ENCODE results near the gene PXMP2. TPM values are rescaled to one million over a fixed set of nuclear protein-coding genes. Genes with fewer than 3 reads are reported as not detected.

PXMP2 gene
- total RNA-seq (2014; rRNA removed; shearing (Covaris generic)), result 86.7 and 94.9 TPM in 2 replicates

DNA sequence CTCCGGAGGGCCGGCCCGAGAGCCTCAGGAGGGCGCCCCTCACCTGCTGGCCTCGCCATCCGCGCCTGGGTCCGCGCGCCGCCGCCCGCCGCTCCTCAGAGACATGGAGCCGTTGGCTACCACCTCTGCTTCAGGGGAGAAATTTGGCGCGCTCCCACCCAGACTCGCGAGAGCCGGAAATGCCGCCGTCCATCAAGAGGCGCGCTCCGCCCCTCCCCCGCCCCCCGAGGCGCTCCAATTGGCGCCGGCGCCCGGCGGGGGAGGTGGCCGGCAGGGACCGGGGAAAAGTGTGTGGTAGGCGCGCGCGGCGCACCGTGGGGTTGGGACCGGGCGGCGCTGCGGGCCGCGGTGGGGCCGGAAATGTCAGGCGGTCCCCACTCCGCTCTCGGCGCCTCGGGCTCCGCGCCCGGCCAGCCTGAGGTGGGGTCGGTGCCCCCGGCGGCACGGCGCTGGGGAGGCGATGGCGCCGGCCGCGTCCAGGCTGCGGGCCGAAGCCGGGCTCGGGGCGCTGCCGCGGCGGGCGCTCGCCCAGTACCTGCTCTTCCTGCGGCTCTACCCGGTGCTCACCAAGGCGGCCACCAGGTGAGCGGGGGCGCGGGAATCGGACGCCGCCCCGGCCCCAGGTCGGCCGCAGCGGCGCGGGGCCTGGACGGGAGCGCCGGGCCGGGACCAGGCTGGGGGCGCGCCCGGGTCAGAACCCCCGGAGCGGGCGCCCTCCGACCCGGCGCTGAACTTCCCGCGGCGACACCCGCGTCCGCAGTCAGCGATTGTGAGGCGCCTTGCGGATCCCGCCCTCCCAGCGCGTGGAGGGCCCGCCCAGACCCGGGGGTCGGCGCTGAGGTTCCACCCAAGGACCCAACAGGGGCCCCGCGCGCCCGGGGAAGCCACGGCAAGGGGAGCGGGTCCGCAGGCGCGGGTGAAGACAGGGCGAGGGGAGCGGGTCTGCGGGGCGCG, at the start of gene PXMP2, which contains the start of gene POLE:
Gene PXMP2, plus strand, starts transcription at position 377 of the 954 bp plus-strand sequence. Its CDS starts 84 bp downstream, at position 461.
Gene POLE, minus strand, starts transcription at position 132 of the 954 bp plus-strand sequence. Its CDS starts 27 bp downstream, at position 105.
- H3K4me1 ChIP-seq, result no peaks in the 10 kb centered on the region
- H3K36me3 ChIP-seq, result peaks cover 36% of the 10 kb centered on the region
- H3K27me3 ChIP-seq, result no peaks in the 10 kb centered on the region
- H3K4me3 ChIP-seq, result peak within 1 kb of the TSS; percentile 79
- H3K27ac ChIP-seq, result peak within 1 kb of the TSS; percentile 71
- DNase-seq, result peak; percentile 94 to 95
- peaks cover 8% of the 10 kb centered on the region; the same call in 1 of the 2 replicates for H3K9me3 ChIP-seq (replicated peaks)

DNA sequence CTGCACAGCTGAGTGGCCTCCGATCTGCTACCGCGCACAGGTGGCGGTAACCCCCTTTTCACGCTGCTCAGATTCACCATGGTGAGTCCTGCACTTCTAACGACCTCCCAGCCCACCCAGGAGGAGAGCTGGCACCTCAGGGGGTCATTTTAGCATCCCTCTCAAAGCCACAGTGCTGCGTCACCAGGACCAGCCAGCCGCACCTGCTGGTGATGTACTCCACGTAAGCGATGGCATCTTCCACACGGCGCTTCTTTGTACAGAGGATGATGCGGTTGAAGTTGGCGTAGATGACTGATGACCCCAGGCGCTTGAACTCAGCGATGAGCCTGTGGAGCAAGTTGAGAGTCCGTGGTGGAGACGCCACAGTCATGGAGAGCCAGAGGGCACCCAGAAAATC, 49.6 kb upstream of the PXMP2 start:
- H3K27me3 ChIP-seq, result no peaks in the 10 kb centered on the region
- H3K4me3 ChIP-seq, result no peak overlapping the region
- H3K36me3 ChIP-seq, result peaks cover 61% of the 10 kb centered on the region
- no peak for DNase-seq
- H3K4me1 ChIP-seq, result no peaks in the 10 kb centered on the region
- H3K27ac ChIP-seq, result no peak overlapping the region
- no peaks in the 10 kb centered on the region for H3K9me3 ChIP-seq (replicated peaks)

DNA sequence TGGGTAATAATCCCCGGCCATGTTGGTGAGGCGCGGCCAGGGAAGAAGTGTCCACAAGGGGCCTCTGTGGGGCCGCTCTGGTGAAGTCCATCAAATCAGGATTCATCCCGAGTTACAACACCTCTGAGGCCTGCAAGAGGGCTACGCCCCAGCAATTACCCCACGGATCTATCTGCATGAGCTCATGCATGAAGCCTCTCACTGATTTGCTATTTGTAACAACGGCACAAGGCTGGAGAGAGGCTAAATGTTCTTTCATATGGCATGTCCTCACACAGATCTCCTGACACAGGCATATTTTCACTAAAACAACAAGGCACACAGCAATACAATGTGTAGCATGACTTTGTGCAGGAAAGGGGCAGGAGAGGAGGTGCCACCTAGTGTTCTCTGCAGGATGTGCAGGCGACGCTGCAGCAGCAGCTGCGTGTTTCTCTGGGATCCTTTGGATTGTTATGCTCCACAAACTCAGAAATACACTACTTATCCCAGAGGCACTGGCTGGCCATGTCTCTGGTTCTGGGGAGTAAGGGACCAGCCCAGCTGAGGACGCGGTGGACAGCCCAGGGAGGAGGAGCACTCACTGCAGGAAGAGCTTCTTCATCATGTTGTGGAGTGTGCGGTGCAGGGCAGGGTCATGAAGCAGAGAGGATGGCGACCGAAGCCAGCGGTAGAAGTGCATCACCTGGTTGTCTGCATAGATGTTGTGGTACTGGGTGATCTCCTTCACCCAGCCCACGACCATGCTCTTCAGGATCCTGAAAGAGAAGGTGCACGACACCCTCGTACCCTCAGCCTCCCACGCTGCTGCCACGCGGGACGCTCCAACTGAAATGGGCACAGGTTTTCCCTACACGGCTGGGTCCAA, 48.6 kb upstream of the PXMP2 start:
- H3K4me1 ChIP-seq, result no peaks in the 10 kb centered on the region
- H3K9me3 ChIP-seq (replicated peaks), result no peaks in the 10 kb centered on the region
- peak in 1 of 2 experiments; percentile 39 for DNase-seq
- peaks cover 61% of the 10 kb centered on the region for H3K36me3 ChIP-seq
- no peak overlapping the region for H3K4me3 ChIP-seq
- H3K27ac ChIP-seq, result no peak overlapping the region
- H3K27me3 ChIP-seq, result no peaks in the 10 kb centered on the region

DNA sequence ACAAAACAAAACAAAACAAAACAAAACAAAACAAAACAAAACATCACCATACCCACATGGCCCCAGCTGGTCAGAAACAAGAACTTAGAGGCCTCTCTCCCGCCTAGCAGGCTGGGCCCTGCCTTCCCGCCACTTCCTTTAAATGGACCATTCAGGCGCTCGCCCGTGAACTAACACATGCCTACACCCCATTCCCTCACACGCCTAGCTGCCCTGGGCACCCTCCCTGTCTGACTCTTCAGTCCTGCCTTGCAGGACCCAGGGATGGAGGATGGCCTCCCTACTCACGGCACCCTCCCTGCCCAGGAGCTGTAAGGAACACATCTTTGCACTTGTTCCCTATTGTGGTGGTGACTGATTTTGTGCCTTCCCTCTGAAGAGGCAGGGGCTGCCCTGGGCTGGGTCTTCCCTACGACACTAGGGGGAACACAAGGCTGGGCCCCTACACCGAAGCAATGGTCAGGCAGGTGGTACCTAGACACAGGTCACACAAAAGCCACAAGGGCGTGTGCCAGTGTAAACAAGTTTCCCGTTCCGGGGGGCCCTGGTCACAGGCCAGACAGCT, 47.3 kb upstream of the PXMP2 start:
- H3K27ac ChIP-seq, result no peak overlapping the region
- peaks cover 55% of the 10 kb centered on the region for H3K36me3 ChIP-seq
- no peak for DNase-seq
- H3K4me3 ChIP-seq, result no peak overlapping the region
- no peaks in the 10 kb centered on the region for H3K4me1 ChIP-seq
- no peaks in the 10 kb centered on the region for H3K27me3 ChIP-seq
- H3K9me3 ChIP-seq (replicated peaks), result no peaks in the 10 kb centered on the region

DNA sequence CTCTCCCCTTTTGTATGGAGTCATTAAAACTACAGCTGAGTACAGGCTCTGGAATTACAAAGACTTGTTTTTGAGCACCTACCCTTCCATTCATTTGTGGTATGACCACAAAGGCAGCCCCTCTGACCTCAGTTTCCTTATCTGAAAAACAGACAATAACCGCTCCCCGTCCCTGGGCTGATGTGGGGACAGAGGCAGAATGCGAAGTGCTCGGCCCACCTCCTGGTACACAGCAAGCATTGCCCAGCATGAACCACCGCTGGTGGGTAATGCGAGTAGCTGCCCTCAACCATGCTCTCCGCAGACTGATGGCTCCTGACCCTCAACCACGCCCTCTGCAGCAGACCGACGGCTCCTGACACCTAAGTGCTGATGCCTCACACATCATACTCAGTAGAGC, 46.5 kb upstream of the PXMP2 start:
- H3K4me3 ChIP-seq, result no peak overlapping the region
- H3K27ac ChIP-seq, result no peak overlapping the region
- no peaks in the 10 kb centered on the region for H3K9me3 ChIP-seq (replicated peaks)
- H3K27me3 ChIP-seq, result no peaks in the 10 kb centered on the region
- DNase-seq, result no peak
- no peaks in the 10 kb centered on the region for H3K4me1 ChIP-seq
- H3K36me3 ChIP-seq, result peaks cover 48% of the 10 kb centered on the region

DNA sequence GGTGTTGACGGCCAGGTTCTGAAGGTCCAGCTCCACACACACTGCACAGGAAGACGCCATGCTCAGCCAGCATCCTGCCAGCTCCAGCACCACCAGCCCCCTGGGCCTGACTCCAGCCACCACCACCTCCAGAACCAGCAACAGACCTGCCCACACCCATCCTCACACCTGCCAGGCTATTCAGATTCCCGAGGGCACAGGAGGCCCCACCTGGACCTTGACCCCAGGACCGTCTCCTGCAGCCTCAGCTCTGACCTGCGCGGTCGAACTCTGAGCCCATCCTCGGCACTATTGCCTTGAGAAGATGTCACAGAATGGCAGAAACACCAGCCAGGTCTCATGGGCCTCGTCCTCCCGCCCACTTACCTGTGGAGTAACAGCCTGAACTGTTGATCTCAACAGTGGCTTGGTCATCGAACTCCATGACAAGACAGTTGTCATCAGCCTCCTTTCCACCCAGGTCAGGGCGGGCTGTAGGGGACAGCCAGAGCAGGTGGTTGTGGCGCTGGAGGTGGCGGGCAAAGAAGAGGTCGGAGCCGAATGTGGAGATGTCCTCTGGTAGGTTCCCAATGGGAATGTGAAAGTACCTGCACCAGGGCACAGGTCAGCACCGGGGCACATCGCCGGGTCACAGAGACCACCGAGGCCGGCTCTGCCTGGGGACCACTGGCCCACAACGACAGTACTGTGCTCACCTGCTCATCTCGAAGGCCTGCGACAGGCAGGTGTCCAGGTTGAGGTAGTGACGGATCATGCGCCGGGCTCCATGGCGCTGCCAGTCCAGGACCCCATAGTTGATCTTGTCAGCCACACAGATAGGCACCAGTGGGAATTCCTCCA, 45.4 kb upstream of the PXMP2 start:
- Histone ChIP-seq H3K36me3 (peaks cover 52% of the 10 kb centered on the region), H3K9me3 (replicated peaks) (no peaks in the 10 kb centered on the region), H3K4me1 (no peaks in the 10 kb centered on the region), H3K4me3 (no peak overlapping the region), H3K27ac (no peak overlapping the region), H3K27me3 (no peaks in the 10 kb centered on the region)
- DNase-seq, result no peak

DNA sequence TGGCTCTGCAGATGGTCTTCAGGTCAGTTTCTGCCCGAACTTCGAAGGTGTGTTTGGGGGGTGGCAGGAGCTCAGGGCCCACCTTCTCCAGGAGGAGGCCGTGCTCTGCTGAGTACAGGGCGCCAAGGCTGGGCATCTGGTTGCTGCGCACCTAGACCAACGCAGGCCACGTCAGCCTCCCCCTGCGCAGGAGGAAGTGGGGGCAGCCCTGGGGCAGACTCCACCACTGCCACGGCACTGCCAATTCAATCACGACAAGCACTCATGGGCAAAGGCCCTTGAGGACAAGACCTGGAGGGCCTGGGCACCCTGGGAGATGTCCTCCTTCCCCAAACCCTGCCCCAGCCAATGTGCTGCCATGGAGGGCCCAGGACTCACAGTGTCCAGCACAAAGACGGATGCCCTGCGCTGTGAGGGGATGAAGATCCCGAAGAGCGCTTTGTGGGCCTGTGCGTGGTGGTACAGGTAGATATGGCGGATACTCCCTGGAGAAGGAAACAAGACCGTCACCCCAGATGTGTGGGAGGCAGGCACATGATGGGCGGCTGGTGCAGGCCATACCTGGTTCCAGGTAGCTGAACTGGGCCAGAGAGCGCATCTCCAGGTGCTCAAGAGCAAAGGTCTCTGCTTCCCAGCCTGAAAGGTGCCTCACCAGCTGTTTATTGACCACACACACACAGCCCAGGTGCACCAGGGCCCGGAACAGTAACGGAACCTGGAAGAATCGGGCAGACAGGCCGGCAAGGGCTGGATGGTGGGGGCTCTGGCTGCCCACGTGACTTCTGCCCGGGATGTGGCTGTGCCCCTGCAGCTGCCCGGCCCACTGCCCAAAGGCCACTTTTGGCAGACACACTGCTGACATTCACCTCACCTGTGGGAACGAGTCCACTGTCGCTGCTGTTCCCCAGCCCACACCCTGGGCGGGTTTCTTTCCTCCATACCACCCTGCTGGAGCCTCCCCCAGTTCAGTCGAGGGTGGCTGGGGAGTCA, 44.2 kb upstream of the PXMP2 start:
- no peak for DNase-seq
- Histone ChIP-seq H3K4me1 (no peaks in the 10 kb centered on the region), H3K27me3 (no peaks in the 10 kb centered on the region), H3K9me3 (replicated peaks) (no peaks in the 10 kb centered on the region), H3K36me3 (peaks cover 47% of the 10 kb centered on the region), H3K4me3 (no peak overlapping the region), H3K27ac (no peak overlapping the region)

DNA sequence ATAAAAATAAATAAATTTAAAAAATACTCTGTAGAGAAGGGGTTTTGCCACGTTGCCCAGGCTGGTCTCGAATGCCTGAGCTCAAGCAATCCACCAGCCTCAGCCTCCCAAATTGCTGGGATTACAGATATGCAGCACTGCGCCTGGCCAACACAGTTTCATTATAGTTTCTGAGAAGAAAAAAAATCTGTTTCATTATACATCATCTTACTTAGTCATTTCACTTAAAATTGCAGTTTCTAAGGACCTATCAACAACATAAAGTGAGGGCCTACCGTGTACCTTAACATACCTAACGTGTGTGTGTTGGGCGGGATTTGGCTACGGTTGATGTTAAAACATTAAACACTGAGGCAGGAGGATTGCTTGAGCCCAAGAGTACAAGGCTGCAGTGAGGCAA, 40.5 kb upstream of the PXMP2 start:
- no peak for DNase-seq
- H3K27ac ChIP-seq, result no peak overlapping the region
- H3K9me3 ChIP-seq (replicated peaks), result no peaks in the 10 kb centered on the region
- H3K36me3 ChIP-seq, result peaks cover 65% of the 10 kb centered on the region
- no peaks in the 10 kb centered on the region for H3K4me1 ChIP-seq
- no peak overlapping the region for H3K4me3 ChIP-seq
- no peaks in the 10 kb centered on the region for H3K27me3 ChIP-seq

DNA sequence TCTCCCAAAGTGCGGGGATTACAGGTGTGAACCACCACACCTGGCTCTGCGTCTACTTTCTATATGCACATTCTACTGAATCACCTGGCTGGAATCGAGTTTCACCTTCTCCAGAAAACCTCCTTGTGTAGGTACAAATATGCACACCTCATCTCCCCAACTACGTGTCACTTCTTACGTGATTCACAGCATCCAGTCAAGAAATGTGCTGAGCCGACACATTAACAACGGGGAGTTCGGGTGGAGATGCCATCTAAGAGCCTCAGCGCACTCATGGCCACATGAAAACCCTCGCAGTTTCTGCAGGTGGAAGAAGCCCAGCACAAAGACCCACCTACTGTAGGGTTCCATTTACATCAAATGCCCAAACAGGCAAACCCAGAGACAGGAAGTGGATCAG, 39.5 kb upstream of the PXMP2 start:
- no peak overlapping the region for H3K4me3 ChIP-seq
- H3K27ac ChIP-seq, result no peak overlapping the region
- peaks cover 60% of the 10 kb centered on the region for H3K36me3 ChIP-seq
- H3K9me3 ChIP-seq (replicated peaks), result no peaks in the 10 kb centered on the region
- H3K27me3 ChIP-seq, result no peaks in the 10 kb centered on the region
- no peaks in the 10 kb centered on the region for H3K4me1 ChIP-seq
- no peak for DNase-seq

DNA sequence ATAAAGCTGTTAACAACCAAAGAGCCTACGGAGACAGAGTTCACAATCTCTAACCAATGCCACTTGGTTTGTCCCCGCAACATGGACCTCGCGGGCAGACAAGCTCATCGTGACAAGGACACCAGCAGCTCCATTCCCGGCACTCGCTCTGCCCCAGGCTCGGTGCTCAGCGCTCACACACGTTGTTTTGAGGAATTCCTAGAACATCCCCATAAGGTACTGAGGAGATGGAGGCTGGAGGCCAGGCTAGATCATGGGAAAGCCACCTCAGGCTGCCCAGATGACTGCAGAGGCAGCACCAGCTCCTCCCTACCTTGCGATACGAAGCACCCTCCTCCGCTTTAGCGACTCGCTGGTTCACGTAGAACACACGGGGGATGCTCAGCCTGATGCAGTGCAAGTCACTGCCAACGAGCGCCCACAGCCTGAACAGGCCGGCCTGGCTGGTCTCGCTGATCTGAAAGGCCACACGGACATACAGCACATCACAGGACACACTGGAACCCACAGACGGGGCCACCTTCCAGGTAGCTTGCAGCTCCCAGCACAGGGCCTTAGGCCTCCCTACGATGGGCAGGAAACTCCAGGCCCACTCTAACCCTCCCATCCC, 38.7 kb upstream of the PXMP2 start:
- H3K4me1 ChIP-seq, result no peaks in the 10 kb centered on the region
- no peaks in the 10 kb centered on the region for H3K9me3 ChIP-seq (replicated peaks)
- no peak for DNase-seq
- H3K27ac ChIP-seq, result no peak overlapping the region
- H3K36me3 ChIP-seq, result peaks cover 60% of the 10 kb centered on the region
- H3K4me3 ChIP-seq, result no peak overlapping the region
- no peaks in the 10 kb centered on the region for H3K27me3 ChIP-seq

DNA sequence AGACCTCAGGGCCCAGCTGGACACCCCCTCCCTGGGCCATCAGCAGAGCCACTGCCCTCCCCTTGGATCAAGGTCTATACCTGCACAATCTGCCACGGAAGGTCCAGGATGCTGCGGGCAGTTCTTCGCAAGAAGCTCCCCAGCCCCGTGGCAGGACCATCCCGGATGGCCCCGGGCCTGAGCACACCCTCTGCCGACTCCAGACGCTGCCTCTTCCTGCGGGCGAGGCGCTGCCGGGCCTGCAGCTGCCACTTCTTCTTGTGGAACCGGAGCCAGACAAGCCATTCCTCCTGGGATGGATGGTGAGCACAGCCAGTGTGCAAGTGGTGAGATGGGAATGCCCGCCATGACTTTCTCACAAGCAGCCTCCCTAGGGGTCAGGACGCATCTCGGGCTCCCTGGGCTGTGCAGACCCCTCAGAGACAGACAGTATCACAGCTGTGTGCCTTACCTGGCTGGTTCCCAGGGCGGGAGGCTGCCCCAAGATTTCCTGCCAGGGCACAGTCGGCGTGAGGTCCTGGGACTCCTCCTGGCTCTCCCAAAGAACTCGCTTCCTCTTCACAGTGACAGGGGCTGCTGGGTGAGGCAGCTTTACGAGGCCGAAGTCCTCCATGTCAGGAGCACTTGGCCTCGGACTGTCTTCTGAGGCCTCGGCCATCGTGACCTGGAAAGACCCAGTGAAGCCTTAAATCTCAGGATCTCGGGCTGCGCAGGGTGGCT, 38.0 kb upstream of the PXMP2 start:
- no peak for DNase-seq
- Histone ChIP-seq H3K4me1 (no peaks in the 10 kb centered on the region), H3K36me3 (peaks cover 64% of the 10 kb centered on the region), H3K27me3 (no peaks in the 10 kb centered on the region), H3K4me3 (no peak overlapping the region), H3K27ac (no peak overlapping the region), H3K9me3 (replicated peaks) (no peaks in the 10 kb centered on the region)

DNA sequence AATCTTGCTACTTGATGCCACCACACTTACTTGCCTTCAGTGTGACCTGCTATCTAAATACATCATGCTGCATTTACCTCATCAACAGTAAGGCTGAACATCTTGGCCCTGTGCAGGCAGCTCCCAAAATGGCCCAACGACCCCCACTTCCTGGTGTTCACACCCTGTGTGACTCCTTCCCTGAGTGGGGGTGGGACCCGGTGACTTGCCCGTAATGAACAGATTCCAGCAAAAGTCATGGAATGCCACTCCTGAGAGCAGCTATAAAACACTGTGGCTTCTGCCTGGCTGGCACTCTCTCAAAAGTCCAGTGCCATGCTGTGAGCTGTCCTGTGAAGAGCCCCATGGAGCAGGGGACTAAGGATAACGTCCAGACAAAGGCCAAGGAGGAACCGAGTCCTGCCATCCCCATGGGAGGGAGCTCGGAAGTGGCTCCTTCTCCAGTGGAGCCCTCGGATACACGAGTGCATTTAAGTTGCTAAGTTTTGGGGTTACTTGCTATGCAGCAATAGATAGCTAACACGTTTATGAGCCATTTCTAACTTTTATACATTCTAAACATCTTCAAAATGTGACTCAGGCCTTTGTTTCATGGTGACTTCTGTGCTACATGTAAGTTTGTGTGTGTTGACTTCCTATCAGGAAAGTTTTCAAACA, 35.8 kb upstream of the PXMP2 start:
- no peaks in the 10 kb centered on the region for H3K4me1 ChIP-seq
- no peak overlapping the region for H3K4me3 ChIP-seq
- H3K27ac ChIP-seq, result no peak overlapping the region
- no peaks in the 10 kb centered on the region for H3K9me3 ChIP-seq (replicated peaks)
- H3K36me3 ChIP-seq, result peaks cover 73% of the 10 kb centered on the region
- no peaks in the 10 kb centered on the region for H3K27me3 ChIP-seq
- no peak for DNase-seq

Data from SJCRH30 (cell line).